ENCODE data around the gene DSCAM. TPM values are rescaled to one million over a fixed set of nuclear protein-coding genes. Genes with fewer than 3 reads are reported as not detected.

Gene DSCAM
- total and polyA plus RNA-seq, 10 of the 15 experiments (the other 5 are each of a cell fraction or from before 2014, with no cell fraction given), result not detected

DNA sequence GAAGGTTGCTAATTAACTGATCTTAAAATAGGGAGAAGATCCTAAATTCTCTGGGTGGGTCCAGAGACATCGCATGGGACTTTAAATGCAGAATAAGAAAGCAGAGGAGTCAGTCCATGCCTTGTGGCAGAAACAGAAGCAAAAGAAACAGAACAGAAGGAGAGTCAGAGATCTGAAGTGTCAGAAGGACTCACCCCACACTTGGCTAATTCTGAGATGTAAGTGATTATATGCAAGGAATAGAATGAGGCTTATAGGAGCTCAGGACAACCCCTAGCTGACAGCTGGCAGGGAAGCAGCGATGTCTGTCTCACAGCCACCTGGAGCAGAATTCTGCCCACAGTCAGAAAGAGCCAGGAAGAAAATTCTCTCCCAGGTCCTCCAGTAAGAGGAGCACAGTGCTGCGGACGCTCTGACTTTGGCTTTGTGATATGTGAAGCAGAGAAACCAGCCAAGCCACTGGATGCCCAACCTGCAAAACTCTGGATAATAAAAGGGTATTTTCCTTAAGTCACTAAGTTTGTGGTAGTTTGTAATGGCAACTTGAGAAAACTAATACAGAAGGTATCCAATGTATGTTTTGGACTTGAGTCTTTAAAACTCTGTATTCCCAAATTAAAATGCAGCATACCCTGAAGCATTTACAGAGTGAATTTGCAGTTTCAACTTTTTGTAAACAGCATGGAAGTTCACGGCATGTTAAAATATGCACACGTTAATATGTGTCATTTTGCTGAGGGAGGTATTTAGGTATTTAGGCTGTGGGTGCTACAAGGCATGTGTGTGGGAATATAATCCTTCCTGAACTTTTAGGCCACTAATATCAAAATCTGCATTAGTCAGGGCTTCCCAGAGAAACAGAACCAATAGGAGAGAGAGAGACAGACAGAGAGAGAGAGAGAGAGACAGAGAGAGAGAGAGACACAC is 591.2 kb downstream of the DSCAM start:
- Histone ChIP-seq H3K4me3 (no peak overlapping the region), H3K4me1 (ENCODE audit: control insufficient read depth, insufficient read depth, low read length) (no peaks in the 10 kb centered on the region), H3K9ac (ENCODE audit: control insufficient read depth, insufficient read depth, low read length) (no peak overlapping the region), H3K4me2 (ENCODE audit: control insufficient read depth, insufficient read depth) (no peak overlapping the region), H3K36me3 (ENCODE audit: control insufficient read depth in 2 of 2, insufficient read depth in 2 of 2, low read length in 1 of 2) (no peaks in the 10 kb centered on the region), H3K27me3 (replicated peaks in 1 of 2; ENCODE audit: control insufficient read depth in 2 of 2, insufficient read depth in 2 of 2, low read length in 1 of 2) (no peaks in the 10 kb centered on the region), H3K79me2 (ENCODE audit: control insufficient read depth, insufficient read depth, low read length) (no peaks in the 10 kb centered on the region), H4K20me1 (ENCODE audit: control insufficient read depth, insufficient read depth) (no peaks in the 10 kb centered on the region), H3K27ac (ENCODE audit: control insufficient read depth, insufficient read depth) (no peak overlapping the region), H3K9me3 (replicated peaks; ENCODE audit: control insufficient read depth, insufficient read depth, low read length) (no peaks in the 10 kb centered on the region; the same call in 2 of the 3 replicates), H2AFZ (ENCODE audit: control insufficient read depth, low read depth, low read length) (no peak overlapping the region)
- ChIA-PET CTCF (no interaction called here), SMC1A (ENCODE audit: uncharacterized antibody, unreplicated experiment) (no interaction called here), POLR2A (no interaction called here), RAD21 (ENCODE audit: unreplicated experiment) (no interaction called here)
- whole genome bisulfite sequencing (ENCODE audit: insufficient coverage, insufficient replicate concordance, low lambda C conversion rate, missing lambda C conversion rate), result 20% methylated on average over 6 of the region's 6 CpGs
- in situ Hi-C loops (cut with MboI) (no loop called here), intact Hi-C loops (cut with micrococcal nuclease; ENCODE audit: unreplicated experiment) (no loop called here)
- no TSS peak for BruUV-seq (replicated peaks)
- FAIRE-seq, result no peak
- no peak for DNase-seq (ENCODE audit: low read depth, low spot score)
- no peak for ATAC-seq
- TF ChIP-seq TCF12 (IDR thresholded peaks at IDR 0.05; ENCODE audit: low read depth, low read length) (no peak), GATAD2B (conservative IDR thresholded peaks at IDR 0.05; ENCODE audit: low read depth) (no peak), MEF2A (IDR thresholded peaks at IDR 0.05; ENCODE audit: insufficient read depth, low read depth, low read length) (no peak), TCF7 (IDR thresholded peaks at IDR 0.05; ENCODE audit: borderline replicate concordance) (no peak), RAD21 (IDR thresholded peaks at IDR 0.05; ENCODE audit: insufficient read depth, low read depth, low read length) (no peak), RBBP5 (conservative IDR thresholded peaks at IDR 0.05) (no peak)
- TF ChIP-seq, protein P1, sequence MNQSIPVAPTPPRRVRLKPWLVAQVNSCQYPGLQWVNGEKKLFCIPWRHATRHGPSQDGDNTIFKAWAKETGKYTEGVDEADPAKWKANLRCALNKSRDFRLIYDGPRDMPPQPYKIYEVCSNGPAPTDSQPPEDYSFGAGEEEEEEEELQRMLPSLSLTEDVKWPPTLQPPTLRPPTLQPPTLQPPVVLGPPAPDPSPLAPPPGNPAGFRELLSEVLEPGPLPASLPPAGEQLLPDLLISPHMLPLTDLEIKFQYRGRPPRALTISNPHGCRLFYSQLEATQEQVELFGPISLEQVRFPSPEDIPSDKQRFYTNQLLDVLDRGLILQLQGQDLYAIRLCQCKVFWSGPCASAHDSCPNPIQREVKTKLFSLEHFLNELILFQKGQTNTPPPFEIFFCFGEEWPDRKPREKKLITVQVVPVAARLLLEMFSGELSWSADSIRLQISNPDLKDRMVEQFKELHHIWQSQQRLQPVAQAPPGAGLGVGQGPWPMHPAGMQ (IDR thresholded peaks at IDR 0.05; ENCODE audit: borderline replicate concordance), result no peak
- TF ChIP-seq, protein P2, sequence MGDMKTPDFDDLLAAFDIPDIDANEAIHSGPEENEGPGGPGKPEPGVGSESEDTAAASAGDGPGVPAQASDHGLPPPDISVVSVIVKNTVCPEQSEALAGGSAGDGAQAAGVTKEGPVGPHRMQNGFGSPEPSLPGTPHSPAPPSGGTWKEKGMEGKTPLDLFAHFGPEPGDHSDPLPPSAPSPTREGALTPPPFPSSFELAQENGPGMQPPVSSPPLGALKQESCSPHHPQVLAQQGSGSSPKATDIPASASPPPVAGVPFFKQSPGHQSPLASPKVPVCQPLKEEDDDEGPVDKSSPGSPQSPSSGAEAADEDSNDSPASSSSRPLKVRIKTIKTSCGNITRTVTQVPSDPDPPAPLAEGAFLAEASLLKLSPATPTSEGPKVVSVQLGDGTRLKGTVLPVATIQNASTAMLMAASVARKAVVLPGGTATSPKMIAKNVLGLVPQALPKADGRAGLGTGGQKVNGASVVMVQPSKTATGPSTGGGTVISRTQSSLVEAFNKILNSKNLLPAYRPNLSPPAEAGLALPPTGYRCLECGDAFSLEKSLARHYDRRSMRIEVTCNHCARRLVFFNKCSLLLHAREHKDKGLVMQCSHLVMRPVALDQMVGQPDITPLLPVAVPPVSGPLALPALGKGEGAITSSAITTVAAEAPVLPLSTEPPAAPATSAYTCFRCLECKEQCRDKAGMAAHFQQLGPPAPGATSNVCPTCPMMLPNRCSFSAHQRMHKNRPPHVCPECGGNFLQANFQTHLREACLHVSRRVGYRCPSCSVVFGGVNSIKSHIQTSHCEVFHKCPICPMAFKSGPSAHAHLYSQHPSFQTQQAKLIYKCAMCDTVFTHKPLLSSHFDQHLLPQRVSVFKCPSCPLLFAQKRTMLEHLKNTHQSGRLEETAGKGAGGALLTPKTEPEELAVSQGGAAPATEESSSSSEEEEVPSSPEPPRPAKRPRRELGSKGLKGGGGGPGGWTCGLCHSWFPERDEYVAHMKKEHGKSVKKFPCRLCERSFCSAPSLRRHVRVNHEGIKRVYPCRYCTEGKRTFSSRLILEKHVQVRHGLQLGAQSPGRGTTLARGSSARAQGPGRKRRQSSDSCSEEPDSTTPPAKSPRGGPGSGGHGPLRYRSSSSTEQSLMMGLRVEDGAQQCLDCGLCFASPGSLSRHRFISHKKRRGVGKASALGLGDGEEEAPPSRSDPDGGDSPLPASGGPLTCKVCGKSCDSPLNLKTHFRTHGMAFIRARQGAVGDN (IDR thresholded peaks at IDR 0.05), result no peak
- TF ChIP-seq, protein P3, sequence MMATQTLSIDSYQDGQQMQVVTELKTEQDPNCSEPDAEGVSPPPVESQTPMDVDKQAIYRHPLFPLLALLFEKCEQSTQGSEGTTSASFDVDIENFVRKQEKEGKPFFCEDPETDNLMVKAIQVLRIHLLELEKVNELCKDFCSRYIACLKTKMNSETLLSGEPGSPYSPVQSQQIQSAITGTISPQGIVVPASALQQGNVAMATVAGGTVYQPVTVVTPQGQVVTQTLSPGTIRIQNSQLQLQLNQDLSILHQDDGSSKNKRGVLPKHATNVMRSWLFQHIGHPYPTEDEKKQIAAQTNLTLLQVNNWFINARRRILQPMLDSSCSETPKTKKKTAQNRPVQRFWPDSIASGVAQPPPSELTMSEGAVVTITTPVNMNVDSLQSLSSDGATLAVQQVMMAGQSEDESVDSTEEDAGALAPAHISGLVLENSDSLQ (IDR thresholded peaks at IDR 0.05), result no peak
- TF ChIP-seq, protein P4, sequence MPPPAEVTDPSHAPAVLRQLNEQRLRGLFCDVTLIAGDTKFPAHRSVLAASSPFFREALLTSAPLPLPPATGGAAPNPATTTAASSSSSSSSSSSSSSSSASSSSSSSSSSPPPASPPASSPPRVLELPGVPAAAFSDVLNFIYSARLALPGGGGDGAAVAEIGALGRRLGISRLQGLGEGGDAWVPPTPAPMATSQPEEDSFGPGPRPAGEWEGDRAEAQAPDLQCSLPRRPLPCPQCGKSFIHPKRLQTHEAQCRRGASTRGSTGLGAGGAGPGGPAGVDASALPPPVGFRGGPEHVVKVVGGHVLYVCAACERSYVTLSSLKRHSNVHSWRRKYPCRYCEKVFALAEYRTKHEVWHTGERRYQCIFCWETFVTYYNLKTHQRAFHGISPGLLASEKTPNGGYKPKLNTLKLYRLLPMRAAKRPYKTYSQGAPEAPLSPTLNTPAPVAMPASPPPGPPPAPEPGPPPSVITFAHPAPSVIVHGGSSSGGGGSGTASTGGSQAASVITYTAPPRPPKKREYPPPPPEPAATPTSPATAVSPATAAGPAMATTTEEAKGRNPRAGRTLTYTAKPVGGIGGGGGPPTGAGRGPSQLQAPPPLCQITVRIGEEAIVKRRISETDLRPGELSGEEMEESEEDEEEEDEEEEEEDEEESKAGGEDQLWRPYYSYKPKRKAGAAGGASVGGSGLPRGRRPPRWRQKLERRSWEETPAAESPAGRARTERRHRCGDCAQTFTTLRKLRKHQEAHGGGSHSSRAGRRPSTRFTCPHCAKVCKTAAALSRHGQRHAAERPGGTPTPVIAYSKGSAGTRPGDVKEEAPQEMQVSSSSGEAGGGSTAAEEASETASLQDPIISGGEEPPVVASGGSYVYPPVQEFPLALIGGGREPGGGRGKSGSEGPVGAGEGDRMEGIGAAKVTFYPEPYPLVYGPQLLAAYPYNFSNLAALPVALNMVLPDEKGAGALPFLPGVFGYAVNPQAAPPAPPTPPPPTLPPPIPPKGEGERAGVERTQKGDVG (CRISPR knock-in tag; IDR thresholded peaks at IDR 0.05), result no peak
- TF ChIP-seq, protein P5, sequence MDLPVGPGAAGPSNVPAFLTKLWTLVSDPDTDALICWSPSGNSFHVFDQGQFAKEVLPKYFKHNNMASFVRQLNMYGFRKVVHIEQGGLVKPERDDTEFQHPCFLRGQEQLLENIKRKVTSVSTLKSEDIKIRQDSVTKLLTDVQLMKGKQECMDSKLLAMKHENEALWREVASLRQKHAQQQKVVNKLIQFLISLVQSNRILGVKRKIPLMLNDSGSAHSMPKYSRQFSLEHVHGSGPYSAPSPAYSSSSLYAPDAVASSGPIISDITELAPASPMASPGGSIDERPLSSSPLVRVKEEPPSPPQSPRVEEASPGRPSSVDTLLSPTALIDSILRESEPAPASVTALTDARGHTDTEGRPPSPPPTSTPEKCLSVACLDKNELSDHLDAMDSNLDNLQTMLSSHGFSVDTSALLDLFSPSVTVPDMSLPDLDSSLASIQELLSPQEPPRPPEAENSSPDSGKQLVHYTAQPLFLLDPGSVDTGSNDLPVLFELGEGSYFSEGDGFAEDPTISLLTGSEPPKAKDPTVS (IDR thresholded peaks at IDR 0.05; ENCODE audit: low read depth, low read length), result no peak

All from GM12878 (cell line).